ENCODE data around the gene CCDC170. TPM values are rescaled to one million over a fixed set of nuclear protein-coding genes. Genes with fewer than 3 reads are reported as not detected.

Gene CCDC170
- total RNA-seq, 4 donors from 2014 or later: 1.5 to 6.2 (median 5.2) TPM; not detected in 1

GRCh38 chr6:151534576-151534975, 40.8 kb downstream of the CCDC170 start:
- TF ChIP-seq CTCF (IDR thresholded peaks at IDR 0.05) (no peak), POLR2A (IDR thresholded peaks at IDR 0.05) (no peak), EP300 (IDR thresholded peaks at IDR 0.05; ENCODE audit: low read depth) (no peak), POLR2AphosphoS5 (IDR thresholded peaks at IDR 0.05) (no peak)
- no peak for DNase-seq
- 85 to 92% methylated on average over 3 of the region's 3 CpGs for WGBS, 2 donors (ENCODE audit: low coverage in 1 of 2)
- no peak overlapping the region for H3K27ac ChIP-seq
- H3K36me3 ChIP-seq: no peaks in the 10 kb centered on the region
- H3K9me3 ChIP-seq: peaks cover under 1 to 1% of the 10 kb centered on the region in 2 donors
- H3K4me1 ChIP-seq: peaks cover 0 to 5% (median 0%) of the 10 kb centered on the region in 4 donors
- in situ Hi-C loops (cut with MboI; ENCODE audit: low pct_ligation_motif_present in 1 of 4, low pct_unique_long_range_greater_than_20kb in 1 of 4, low sequenced_read_pairs in 3 of 4) (no loop called here), intact Hi-C loops (cut with DNase I; ENCODE audit: low total_unique reads) (no loop called here)
- no peaks in the 10 kb centered on the region for H3K27me3 ChIP-seq
- no peak overlapping the region for H3K4me3 ChIP-seq

GRCh38 chr6:151535476-151536187, 41.8 kb downstream of the CCDC170 start:
- no peak for DNase-seq
- TF ChIP-seq POLR2AphosphoS5 (IDR thresholded peaks at IDR 0.05) (no peak), CTCF (IDR thresholded peaks at IDR 0.05) (no peak), EP300 (IDR thresholded peaks at IDR 0.05; ENCODE audit: low read depth) (no peak), POLR2A (IDR thresholded peaks at IDR 0.05) (no peak)
- intact Hi-C loops (cut with DNase I; ENCODE audit: low total_unique reads): no loop called here
- Histone ChIP-seq H3K4me3 (no peak overlapping the region), H3K36me3 (no peaks in the 10 kb centered on the region), H3K4me1 (peaks cover 0 to 5% (median 0%) of the 10 kb centered on the region in 4 donors), H3K27me3 (no peaks in the 10 kb centered on the region), H3K27ac (no peak overlapping the region), H3K9me3 (peaks cover 6% of the 10 kb centered on the region in 2 donors)
- 61 to 71% methylated on average over 3 to 4 of the region's 4 CpGs for WGBS, 2 donors (ENCODE audit: low coverage in 1 of 2)
- in situ Hi-C loops (cut with MboI; ENCODE audit: low pct_ligation_motif_present in 1 of 4, low pct_unique_long_range_greater_than_20kb in 1 of 4, low sequenced_read_pairs in 3 of 4): no loop called here

GRCh38 chr6:151536188-151536479, 42.3 kb downstream of the CCDC170 start:
- H3K36me3 ChIP-seq: no peaks in the 10 kb centered on the region
- H3K4me3 ChIP-seq: no peak overlapping the region
- WGBS, 2 donors (ENCODE audit: low coverage in 1 of 2): 88 to 91% methylated on average over 10 of the region's 10 CpGs
- intact Hi-C loops (cut with DNase I; ENCODE audit: low total_unique reads): no loop called here
- H3K4me1 ChIP-seq: peaks cover 0 to 5% (median 0%) of the 10 kb centered on the region in 4 donors
- H3K9me3 ChIP-seq: peaks cover 6% of the 10 kb centered on the region in 2 donors
- H3K27me3 ChIP-seq: no peaks in the 10 kb centered on the region
- no peak overlapping the region for H3K27ac ChIP-seq
- no peak for DNase-seq
- in situ Hi-C loops (cut with MboI; ENCODE audit: low pct_ligation_motif_present in 1 of 4, low pct_unique_long_range_greater_than_20kb in 1 of 4, low sequenced_read_pairs in 3 of 4): no loop called here
- TF ChIP-seq POLR2A (IDR thresholded peaks at IDR 0.05) (no peak), POLR2AphosphoS5 (IDR thresholded peaks at IDR 0.05) (no peak), EP300 (IDR thresholded peaks at IDR 0.05; ENCODE audit: low read depth) (no peak), CTCF (IDR thresholded peaks at IDR 0.05) (no peak)

GRCh38 chr6:151537556-151537955, 43.7 kb downstream of the CCDC170 start:
- Histone ChIP-seq H3K9me3 (peaks cover 6% of the 10 kb centered on the region in 2 donors), H3K4me1 (peaks cover 0 to 5% (median 0%) of the 10 kb centered on the region in 4 donors), H3K4me3 (no peak overlapping the region), H3K27me3 (no peaks in the 10 kb centered on the region), H3K36me3 (no peaks in the 10 kb centered on the region), H3K27ac (no peak overlapping the region)
- in situ Hi-C loops (cut with MboI; ENCODE audit: low pct_ligation_motif_present in 1 of 4, low pct_unique_long_range_greater_than_20kb in 1 of 4, low sequenced_read_pairs in 3 of 4) (no loop called here), intact Hi-C loops (cut with DNase I; ENCODE audit: low total_unique reads) (no loop called here)
- DNase-seq: no peak
- TF ChIP-seq POLR2AphosphoS5 (IDR thresholded peaks at IDR 0.05) (no peak), POLR2A (IDR thresholded peaks at IDR 0.05) (no peak), CTCF (IDR thresholded peaks at IDR 0.05) (no peak), EP300 (IDR thresholded peaks at IDR 0.05; ENCODE audit: low read depth) (no peak)
